ENCODE measurements around the gene PLB1.

- TF ChIP-seq POLR2A (IDR thresholded peaks at IDR 0.05; ENCODE audit: low read depth, low read length): no peak
- no peak for TF ChIP-seq POLR2AphosphoS5 (IDR thresholded peaks at IDR 0.05; ENCODE audit: low read depth, low read length)
- TF ChIP-seq TAF1 (IDR thresholded peaks at IDR 0.05; ENCODE audit: low read depth, low read length): no peak
Measured at GRCh38 chr2:28658369-28658768, 162.5 kb downstream of the PLB1 start.

All from GM12891 (cell line).